ENCODE data around the gene CCDC138.

GRCh38 chr2:108919571-108920373 is 133.2 kb downstream of the CCDC138 start:
- TF ChIP-seq EZH2 (IDR thresholded peaks at IDR 0.05; ENCODE audit: low read length) (no peak), CTCF (optimal IDR thresholded peaks at IDR 0.05 in 1 of 3, IDR thresholded peaks at IDR 0.05 in 1 of 3, conservative IDR thresholded peaks at IDR 0.05 in 1 of 3; ENCODE audit: extremely low read depth in 1 of 3, insufficient read depth in 2 of 3, low read length in 3 of 3) (no peak)
